GM19238 (cell line): ENCODE measurements around the gene HOXA10.

Source experiments
- DNase-seq: peaks from one replicate; pipeline ENCODE4 v3.0.0; 2011; ENCODE audit warnings: low spot score; ENCODE audit not compliant: insufficient read length

The HOXA10 gene

GRCh38 chr7:27146491-27147198, 27.5 kb downstream of the HOXA10 start:
- no peak for DNase-seq

- no peak for DNase-seq
Observed at GRCh38 chr7:27145914-27146412, 28.2 kb downstream of the HOXA10 start.

GRCh38 chr7:27145165-27145913, 28.8 kb downstream of the HOXA10 start:
- DNase-seq, result no peak

- no peak for DNase-seq
Observed at GRCh38 chr7:27144781-27145164, 29.3 kb downstream of the HOXA10 start.

GRCh38 chr7:27143950-27144780, 30.0 kb downstream of the HOXA10 start:
- DNase-seq, result no peak

GRCh38 chr7:27143023-27143949, 30.8 kb downstream of the HOXA10 start, which contains the start of gene HOXA5:
Gene HOXA5 (minus strand): TSS chr7:27143681. CDS start chr7:27143607, 74 bp downstream.
- DNase-seq, result no peak

- DNase-seq, result no peak
Observed at GRCh38 chr7:27142580-27143022, 31.5 kb downstream of the HOXA10 start.

GRCh38 chr7:27141923-27142579, 32.1 kb downstream of the HOXA10 start:
- no peak for DNase-seq

GRCh38 chr7:27141137-27141922, 32.8 kb downstream of the HOXA10 start:
- no peak for DNase-seq

- no peak for DNase-seq
Observed at GRCh38 chr7:27140126-27140857, 33.8 kb downstream of the HOXA10 start.

- no peak for DNase-seq
Observed at GRCh38 chr7:27139334-27140125, 34.6 kb downstream of the HOXA10 start.

- no peak for DNase-seq
Observed at GRCh38 chr7:27138985-27139333, 35.2 kb downstream of the HOXA10 start.

GRCh38 chr7:27138472-27138871, 35.6 kb downstream of the HOXA10 start:
- DNase-seq, result no peak

- DNase-seq, result no peak
Observed at GRCh38 chr7:27137640-27138315, 36.3 kb downstream of the HOXA10 start.

- DNase-seq, result no peak
Observed at GRCh38 chr7:27134392-27134791, 39.7 kb downstream of the HOXA10 start.

GRCh38 chr7:27133409-27134231, 40.5 kb downstream of the HOXA10 start:
- DNase-seq, result no peak
